Epithelial cell of umbilical artery (primary cell): ENCODE measurements around the gene SVOPL. TPM values are rescaled to one million over a fixed set of nuclear protein-coding genes. Genes with fewer than 3 reads are reported as not detected.

Source experiments
- total RNA-seq: library from RNA; depleted of rRNA; stranded (reverse); fragments of >200 nt; gene quantifications from 2 replicates; pipeline ENCODE4 v1.2.3, GENCODE V29; 2014

The SVOPL gene
- total RNA-seq: not detected in 2 replicates

GRCh38 chr7:138700857-138701536, at the start of gene SVOPL:
TSS of gene SVOPL (minus strand) at chr7:138701362. CDS start at chr7:138679045, 22,317 bp downstream.

Other genes with a start within 250 kb of the SVOPL start
- 6.5 and 7.6 TPM in 2 replicates for gene TRIM24, start 241.1 kb downstream of the SVOPL start, total RNA-seq
- gene TMEM213, start 96.6 kb upstream of the SVOPL start, total RNA-seq: not detected in 2 replicates
- under 0.01 TPM in 2 replicates for gene ATP6V0A4, start 96.8 kb upstream of the SVOPL start, total RNA-seq